NOMO-1 treated with DMSO at 0.1 percent for 48 hours (cell line): Measurements from ENCODE around the gene HIVEP3.

ENCODE experiments used
- DNase-seq: peaks from one replicate; lab custom pipeline; 2025; ENCODE audit not compliant: unreplicated experiment; lab: John Stamatoyannopoulos, UW

The HIVEP3 gene

DNA sequence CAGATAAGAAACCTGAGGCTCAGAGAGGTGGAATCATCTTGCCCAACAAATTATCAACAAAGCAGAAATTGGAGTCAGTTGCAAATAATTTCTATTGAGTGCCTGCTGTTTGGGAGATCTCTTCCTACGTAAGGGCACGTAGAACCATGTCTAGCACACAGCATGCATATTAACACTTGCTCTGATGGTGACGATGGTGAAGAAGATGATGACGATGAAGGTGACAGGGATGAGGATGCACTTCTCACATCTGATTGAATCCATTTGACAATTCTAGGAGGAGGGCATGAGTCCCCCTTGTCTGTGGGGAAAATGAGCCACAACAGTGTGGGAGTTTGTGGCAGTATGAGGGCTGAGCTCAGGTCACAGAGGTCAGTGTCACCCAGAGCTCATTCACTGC is 183.6 kb downstream of the HIVEP3 start:
- DNase-seq = no peak

DNA sequence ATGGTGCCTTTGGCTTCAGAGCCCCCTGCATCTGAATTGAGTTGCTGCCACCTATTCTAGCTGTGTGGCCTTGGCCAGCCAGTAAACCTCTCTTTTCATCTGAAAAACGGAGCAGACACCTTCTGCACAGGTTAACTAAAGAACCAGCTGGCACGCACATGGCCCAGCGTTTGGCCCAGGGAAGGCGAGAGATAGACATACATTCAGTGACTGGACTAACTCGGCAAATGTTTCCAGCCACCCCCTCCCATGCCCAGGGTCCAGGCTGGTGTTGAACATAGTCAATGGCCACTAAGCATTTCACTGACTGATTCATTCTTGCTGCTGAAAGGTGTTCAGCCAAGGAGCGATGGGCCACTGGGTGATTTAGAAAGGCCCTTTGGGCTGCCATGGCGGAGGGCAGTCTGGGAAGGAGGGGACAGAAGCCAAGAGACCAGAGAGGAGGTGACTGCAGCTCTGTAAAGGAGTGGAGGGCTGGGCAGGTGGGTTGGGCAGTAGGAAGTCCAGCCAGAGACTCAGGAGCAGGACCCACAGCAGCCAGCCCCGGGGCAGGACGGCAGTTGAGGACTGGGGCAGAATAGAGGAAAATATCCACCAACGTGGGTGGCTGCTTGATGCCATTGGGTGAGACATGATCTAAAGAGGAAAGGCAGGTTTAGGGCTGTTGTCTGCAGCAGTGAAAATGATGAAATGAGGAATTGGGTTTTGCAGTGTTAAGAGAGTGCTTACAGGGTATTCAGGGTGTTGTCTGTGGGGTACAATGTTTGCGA is 184.3 kb downstream of the HIVEP3 start:
- peak; percentile 46 for DNase-seq

DNA sequence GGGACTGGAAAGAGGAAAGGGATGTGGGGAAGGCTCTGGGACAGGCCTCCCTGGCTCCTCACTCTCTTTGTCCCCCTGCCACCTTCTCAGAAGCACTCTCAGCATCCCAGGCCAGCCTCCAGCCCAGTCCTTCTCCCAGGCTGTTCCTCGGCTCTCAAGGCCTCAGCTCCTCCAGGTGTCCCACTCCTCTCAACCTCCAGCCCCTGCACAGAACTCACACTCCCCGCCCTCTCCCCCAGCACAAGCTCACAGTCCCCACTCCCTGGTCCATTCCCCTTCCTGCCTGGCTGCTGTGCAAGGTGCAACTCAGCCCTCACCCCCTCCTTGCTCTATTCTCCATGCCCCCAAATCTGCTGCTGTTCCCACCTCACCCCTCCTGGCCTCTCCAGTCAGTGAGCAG is 185.0 kb downstream of the HIVEP3 start:
- no peak for DNase-seq

DNA sequence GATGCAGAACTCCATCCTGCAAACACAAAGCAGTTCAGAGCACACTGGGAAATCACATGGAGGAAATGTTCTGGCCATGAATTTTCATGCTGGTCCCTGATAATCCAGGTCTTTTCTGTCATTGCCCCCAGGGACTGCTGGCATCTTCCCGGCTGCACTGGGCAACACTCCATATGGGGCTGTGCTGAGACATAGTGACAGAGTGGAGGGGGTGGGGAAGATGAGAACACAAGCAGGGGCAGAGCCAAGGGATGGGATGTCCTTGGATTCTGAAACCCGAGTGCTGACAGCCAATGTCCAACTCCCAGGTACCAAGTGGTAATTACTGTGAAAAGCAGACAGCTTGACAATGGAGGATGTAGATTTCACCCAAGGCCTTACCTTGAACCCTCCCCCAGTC is 185.7 kb downstream of the HIVEP3 start:
- DNase-seq = no peak

DNA sequence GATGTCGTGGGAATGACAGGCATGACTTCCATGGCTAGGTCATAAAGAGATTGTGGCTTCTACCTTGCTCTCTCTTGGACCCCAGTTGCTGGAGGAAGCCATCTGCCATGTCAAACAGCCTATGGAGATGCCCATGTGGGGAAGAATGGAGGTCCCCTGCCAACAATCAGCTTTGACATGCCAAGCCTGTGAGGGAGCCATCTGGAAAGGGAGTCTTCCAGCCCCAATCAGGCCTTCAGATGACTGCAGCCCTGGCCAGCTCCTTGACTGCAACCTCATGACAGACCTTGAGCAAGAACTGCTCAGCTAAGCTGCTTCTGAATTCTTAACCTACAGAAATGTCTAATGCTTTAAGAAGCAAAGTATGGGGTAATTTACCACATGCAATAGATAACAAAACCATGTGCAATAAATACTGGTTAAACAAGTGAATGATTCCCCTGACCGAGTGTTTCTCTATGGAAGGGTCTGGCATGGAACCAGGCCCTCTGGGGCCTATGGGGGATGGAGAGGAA is 187.1 kb downstream of the HIVEP3 start:
- DNase-seq = no peak

DNA sequence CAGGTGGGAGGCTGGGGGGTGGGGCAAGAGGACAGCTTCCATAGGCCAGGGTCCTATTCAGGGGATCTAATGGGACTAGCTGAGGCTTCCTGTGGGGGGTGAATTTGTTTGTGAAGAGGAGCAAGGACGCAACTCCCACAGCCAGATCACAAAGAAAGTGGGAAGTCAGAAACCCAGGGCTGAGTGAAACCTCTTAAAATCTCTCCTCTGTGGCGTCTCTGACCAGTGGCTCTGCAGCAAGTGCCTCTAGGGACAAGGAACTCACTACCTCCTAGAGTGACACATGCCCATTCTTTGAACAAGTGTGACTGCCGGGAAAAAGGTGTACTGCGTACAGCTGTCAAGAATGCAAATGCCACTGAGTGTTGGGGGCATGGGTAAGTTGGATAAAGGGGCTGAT is 187.9 kb downstream of the HIVEP3 start:
- no peak for DNase-seq

DNA sequence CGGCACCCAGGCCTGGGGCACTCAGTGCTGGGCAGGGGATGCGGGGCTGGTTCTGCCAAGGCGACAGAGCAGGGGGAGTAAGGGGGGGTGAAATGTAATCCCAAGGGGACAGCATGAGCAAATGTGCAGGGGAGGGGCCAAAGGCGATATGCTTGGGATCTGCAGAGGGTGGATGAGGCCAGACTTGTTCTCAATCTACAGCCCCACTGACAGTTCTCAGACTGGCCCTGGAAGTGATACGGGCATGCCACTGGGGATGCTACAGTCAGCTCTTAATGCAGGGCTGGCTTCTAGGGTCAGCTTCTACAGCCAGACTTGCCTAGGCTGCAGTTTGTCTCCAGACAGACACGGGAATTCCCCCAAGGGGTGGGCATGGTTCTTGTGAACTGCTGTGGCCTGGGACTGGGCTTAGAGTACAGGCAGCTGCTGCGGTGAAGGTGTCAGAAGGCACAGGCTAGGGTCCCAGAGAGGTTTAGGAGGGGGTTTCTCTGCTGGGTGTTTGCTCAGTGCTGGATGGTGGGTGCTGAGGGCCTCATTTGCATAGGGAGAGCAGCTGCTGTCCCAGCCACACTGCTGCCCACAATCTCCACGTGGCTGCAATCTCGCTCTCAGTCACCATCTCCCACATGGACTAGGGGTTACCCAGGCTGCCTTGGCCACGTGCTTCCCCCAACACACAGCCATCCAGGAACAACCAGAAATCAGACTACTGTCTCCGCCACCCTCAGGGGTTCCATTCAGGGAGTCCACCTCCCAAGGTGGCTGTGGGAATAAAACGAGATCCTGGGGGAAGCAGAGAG is 190.1 kb downstream of the HIVEP3 start:
- no peak for DNase-seq

DNA sequence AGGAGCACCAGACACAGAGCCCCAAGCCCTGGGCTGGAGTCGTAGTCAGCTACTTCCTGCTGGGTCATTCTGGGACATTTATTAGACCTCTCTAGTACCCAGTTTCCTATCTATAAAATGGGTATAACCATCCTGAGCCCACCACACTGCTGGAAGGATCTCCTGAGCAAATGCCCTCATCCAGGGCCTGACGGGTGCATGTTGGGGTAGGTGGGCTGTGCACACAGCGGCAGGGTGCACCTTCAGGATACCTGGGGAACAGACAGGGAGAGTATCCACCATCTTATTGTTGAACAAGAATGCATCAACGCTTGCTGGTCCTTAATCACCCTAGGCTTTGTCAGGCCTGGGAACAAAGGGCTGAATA is 191.0 kb downstream of the HIVEP3 start:
- DNase-seq = no peak

DNA sequence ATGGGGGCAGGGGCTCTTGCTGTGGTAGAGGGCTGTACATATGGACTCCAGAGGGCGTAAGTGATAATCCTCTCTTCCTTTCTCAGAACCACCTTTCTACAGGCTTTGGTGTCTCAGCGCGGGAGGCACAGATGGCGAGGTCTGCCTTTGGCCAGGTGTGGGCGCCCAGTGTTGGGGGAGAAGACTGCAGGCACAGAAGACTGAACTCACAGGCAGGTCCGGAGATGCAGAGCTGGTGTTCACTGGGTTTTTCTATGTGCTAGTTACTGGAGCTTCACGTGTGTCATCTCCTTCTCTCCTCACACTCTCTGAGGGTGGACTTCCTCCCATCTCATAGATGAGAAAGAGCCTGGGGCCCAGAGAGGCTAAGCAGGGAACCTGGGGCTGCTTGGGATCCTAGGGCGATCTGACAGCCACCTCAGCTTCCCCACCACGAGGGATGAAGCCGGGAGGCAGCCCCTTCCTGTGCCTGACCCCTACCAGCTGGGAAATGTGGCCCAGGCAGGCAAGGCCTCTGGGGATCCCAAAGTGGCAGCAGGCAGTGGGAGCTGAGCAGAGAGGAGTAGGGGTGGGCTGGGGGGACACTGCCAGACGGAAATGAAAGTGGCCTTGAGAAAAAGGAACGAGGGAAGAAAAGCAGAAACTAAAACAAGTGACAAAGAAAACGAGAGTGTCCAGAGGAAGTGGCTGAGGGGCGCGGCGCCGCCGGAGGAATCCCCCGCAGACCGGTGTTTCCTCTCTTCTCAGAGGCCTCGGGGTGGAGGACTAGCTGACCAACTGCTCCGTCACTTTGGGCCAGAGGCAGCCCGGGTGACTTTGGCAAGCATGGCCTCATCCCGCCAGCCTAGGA is 191.6 kb downstream of the HIVEP3 start:
- peak; percentile 94 for DNase-seq

DNA sequence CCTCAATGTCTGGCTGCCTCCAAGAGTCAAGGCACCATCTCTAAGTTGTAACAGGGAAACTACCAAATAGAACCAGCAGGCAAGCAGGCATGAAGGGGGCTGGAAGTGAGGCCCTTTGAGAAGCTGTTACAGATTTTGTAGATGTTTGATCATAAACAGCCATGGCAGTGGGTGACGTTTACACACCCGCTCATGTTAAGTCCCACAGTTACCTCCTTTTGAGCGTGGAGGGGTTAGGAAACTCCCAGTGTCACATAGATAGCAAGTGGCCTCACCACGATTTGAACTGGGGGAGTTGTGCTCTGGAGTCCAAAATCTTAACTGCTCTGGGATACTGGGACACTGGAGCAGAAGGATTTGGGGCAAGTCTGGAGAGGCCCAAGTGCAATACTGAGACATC is 192.4 kb downstream of the HIVEP3 start:
- DNase-seq = no peak

DNA sequence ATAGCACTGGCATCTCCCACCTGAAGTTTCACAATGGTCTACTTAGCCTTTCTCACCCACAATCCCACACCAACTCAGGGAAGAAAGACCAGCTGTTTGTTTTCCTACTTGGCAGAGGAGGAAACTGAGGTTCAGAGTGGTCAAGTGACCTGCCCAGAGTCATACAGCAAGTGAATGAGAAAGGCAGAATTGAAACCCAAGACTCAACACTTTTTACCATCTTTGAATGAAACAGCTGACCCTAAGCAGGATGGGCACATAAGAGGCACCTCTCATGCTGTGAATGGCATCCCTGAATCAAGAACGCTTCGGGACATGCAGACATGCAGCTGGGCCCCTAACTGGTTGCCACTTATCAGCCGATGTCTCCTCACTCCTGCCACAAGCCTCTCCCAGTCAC is 193.8 kb downstream of the HIVEP3 start:
- no peak for DNase-seq

DNA sequence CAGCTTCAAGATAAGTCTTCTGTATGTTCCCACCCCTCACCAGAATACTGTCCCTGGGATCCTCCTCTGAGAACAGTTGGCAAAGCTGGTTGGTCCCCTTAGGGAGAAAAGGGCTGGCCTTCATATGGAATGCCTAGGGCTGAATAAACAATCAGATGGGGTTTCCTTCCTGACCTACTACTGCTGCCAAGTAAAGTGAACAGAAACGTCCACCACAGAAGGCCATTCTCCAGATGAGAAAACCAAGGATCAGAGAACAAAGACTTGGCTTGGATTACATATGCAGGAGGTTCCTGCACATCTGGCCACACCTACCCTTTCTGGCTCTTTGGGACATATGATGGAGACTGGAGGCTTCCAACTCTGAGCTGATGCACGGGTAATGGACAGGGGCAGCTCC is 194.5 kb downstream of the HIVEP3 start:
- no peak for DNase-seq

DNA sequence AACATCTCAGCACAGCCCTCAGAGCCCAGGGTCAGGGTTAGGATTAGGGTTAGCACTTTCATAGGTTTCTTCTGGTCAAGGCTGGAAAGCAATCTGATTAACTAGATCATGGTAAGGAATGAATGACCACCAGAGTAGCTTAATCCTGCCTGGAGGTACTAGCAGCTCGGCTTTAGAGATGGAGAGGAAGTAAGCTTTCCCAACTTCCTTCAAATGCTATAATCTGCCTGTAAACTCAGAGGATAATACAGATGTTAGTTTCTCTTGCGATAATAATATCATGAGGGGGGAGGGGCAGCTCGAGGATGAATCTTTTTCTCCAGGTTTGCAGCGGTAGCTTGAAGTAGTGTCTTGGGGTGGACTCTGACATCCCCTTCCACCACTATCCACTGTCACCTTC is 194.9 kb downstream of the HIVEP3 start:
- DNase-seq = peak; percentile 20

DNA sequence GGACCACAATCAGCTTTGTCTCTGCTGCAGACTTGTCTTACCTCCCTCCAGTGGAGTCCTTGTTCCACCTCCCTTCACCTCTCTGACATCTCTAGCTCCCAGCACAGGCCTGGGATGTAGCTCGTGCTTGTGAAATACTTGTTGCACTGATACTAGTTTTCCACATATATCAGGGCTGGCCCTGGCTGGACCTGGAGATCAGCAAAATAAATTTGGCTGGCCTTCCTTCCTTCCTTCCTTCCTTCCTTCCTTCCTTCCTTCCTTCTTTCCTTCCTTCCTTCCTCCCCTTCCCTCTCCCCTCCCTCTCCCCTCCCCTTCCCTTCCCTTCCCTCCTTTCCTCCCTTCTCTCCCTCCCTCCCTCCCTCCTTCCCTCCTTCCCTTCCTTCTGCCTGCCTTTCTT is 196.5 kb downstream of the HIVEP3 start:
- no peak for DNase-seq

DNA sequence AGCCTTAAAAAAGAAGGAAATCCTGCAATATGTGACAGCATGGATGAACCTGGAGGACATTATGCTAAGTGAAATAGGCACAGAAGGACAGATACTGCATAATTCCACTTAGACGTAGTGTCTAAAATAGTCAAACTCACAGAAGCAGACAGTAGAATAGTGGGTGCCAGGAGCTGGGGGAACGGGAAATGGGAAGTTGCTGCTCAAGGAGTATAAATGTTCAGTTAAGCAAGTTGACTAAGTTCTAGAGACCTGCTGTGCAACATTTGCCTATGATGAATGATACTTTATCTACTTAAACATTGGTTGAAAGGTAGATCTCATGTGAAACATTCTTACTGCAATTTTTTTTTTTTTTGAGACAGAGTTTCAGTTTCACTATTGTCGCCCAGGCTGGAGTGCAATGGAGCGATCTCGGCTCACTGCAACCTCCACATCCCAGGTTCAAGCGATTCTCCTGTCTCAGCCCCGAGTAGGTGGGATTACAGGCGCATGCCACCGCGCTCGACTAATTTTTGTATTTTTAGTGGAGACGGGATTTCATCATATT is 197.8 kb downstream of the HIVEP3 start:
- no peak for DNase-seq

DNA sequence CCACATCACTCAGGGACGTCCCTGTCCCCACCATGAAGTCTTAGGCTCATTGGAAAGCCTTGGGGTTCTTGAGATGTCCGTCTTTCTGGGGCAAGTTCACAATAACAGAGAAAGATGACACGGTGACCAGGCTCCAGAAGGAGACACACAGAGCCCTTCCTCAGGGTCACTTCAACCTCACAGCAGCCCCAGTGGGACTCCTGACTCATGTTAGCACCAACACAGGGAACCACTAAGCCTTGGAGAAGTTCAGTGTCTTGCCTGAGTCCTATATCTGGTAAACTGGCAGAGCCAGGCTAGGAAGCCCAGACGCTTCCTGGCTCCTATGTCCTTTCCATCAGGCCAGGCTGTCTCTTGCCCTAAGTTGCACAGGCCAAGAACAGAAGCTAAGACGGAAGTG is 199.1 kb downstream of the HIVEP3 start:
- no peak for DNase-seq

DNA sequence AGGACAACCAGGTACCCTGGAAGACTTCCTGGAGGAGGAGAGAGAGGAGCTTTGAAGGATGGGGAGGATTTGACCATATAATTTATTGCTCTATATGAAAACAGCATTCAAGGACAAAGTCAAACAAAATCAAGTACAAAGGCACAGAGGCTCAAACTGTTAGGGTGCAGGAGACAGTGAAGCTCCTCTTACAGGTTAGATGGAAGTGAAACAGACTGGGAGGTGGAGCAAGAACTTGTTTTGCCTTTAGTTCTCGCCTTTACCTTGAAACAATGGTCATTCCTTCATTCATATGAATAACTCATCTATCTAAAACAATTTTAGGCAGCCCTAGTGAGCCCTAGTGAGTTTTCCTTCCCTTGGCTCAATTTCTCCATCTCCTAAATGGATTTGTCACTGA is 199.6 kb downstream of the HIVEP3 start:
- no peak for DNase-seq

DNA sequence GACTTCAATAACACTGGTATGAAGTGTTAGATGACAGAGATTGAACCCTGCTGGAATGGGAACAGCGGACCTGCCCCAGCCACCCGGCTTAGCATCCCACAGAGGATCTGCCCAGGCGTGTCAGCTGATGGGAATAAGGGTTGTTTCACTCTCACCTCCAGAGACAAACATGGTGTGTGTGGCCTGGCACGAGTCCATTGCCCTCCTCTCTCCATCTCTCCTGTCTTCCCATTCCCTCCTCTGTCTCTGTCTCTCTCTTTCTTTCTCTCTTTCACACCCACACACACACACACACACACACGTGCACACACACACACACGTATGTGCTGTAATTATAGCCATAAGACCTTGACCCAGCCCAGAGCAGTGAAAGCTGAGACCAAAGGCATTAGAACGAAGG is 200.2 kb downstream of the HIVEP3 start:
- DNase-seq = no peak

DNA sequence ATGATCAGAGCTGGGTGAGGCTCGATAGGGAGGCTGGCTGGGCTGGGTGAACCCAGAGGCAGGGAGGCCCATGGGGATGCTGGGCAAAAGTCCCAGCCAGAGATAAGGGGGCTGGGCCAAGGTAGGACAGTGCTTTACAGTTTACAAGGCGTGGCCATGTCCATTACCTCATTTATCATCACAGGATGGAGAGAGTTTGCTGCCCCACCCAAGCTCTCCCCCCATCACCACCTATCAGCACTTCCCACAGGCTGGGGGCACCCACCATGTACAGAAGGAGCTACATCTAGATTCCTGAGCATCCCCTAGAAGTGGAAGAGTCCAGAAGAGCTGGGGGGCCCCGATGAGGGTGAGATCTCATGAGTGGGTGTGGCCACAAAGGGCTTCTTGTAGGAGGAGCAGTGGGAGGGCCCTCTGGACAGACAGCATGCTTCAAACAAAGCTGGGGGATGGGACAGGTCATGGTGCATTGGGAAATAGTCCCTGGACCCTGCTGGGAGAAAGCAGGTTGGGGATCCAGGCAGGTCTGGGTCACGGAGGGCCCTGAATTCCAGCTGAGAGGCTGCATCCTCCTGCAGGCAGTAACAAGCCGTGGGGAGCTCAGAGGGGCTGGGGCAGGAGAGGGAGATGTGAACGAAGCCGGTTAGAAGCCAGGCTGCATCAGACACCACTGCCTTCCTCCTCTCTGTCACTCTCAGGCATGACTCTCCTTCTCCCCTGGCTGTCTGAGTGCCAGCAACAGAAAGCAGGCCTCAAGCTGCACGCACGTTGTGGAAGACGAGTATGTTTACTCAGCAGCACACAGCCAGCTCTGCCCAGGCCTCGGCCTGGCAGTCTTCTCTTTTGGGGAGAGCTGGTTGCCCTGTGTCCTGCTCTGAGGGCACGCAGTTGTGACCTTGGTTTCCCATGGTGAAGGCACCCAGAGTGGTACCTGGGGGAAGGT is 202.3 kb downstream of the HIVEP3 start:
- DNase-seq = no peak

DNA sequence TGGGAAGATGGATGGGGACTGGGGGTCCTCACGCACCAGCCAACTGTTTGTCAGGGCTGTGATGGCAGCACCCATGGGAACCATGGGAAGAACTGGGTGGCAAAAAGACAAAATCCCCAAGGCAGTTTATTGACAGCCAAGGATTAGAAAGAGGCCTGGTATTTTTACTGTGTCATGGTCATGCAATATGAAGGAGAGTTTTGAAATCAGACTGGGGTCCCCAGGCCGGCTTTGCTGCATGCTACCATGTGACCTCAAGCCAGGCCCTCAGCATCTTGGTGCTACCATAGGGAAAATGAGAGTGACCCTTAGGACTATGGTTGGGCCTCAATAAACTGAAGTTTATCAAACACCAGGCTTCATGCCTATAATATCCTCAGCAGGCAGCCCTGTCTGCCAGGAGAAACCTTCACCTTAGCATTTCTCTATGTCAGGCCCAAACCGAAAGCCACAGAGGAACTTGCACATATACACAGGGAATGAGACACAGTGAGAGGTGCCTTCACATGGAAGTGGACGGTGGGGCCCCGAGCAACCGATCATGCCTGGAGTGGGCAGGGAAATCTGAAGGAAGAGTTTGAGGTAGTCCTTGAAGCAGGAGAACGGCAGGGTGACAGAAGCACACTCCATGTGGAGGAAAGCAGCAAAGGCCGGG is 203.2 kb downstream of the HIVEP3 start:
- DNase-seq = peak; percentile 29
